ENCODE data around the gene TCF3.
"Not testable (repeated sequence)": the region's sequence is repeated elsewhere in the genome, so short reads cannot be mapped to it uniquely, and the experiment has no call there.

Gene TCF3

DNA sequence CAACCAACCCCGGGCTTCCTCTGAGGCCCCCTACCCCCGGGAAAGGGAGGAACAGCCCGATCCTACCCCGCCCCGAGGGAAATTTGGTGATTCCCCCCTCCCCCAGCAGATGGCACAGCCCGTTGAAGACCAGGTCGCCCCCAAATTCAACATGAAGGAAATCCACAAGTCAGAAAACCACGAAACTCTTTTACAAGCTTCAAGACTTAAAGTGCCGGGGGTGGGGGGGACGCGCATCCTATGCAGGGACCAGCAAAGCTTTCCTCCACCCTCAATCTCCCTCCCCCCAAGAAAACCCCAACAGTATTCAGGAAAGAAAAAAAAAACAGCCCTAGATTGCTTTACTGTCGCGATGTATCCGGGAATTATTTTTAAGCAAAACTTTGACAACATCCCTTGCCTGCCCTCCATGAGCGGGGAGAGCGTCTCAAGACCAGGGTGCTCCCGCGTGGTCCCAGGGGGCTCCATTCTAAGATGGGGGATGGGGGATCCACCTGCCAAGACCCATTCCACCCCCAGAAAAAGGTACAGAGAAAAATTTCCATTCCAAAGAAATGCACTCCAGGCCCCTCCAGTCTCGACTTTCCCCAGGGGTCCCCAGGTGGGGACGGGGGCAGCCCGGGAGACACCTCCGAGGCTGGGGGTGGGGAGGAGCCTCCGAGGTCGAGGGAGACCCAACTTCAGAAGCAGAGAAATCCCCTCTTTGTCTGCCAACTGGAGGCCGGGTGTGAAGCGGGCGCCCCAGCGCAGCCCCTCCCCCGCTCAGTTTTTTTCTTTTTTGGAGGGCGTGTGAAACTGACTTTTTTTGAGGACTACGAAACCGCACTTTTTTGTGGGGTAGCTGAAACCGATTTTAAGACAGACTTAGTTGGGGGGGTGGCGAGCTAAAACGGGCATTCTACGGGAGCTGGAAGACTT, 1.5 kb downstream of the TCF3 start:
- peak; percentile 49 for DNase-seq (ENCODE audit: low spot score)

- DNase-seq (ENCODE audit: low spot score) = no peak
Measured at GRCh38 chr19:1649706-1650649, 2.4 kb downstream of the TCF3 start.

- DNase-seq (ENCODE audit: low spot score) = no peak
Measured at GRCh38 chr19:1648920-1649541, 3.4 kb downstream of the TCF3 start.

DNA sequence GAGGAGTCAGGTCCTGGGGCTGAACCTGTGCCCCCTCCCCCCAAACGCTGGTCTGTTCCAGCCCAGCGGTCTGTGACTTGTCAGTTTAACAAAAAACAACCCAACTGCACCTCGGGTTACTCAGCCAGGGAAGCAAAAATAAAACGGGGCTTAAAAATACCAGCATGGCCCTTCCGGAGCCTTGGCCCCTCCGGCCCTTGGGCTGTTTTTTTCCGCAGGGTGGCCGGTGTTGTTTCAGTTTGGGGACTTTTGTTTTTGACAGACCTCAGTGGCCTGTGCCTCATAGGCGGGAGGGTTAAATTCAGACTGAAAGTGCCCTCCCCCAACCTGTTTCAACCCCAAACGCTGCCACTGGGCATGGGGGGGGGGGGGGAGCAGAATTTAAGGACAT, 4.0 kb downstream of the TCF3 start:
- DNase-seq (ENCODE audit: low spot score) = no peak

DNA sequence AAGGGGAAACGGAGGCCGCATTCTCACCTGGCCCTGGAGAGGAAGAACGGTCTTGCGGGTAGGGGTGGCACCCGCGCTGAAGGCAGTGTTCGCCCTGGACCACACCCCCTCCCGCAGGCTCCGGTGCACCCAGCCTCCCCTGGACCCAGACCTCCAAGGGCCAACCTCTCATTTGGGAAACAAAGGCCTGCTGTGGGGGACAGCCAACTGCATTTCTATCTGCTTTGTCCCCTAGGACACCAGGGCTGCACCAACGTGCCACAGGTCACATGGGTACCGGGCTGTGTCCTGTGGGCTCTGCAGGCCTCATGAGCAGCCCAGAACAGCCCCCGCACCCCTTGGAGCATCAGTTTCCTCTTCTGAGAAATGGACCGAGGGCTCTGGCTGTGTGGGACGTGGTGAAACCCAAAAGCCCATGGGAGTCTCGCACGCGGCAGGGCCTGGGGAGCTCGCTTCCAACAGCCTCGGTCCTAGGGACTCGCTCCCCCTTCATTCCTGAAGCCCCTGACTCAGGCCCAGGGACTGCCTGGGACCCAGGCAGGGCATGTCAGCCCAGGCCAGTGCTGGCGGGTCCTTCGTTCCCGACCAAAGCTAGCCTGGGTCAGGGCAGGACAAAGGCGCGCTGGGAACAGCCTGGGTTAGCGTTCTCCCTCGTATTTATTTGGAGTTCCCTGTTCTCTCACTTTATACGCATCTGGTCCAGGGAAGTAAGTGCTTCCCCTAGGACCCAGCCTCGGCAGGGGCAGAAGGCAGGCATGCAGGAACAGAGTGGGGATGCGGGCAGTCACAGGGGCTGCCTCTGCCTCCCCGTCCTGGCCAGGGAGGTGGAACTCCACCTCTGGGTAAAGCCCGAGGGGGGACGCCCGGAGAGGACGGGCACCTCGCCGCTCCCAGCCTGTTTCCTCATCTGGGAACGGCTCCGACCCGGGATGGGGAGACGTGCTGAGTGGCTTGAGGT, 4.6 kb downstream of the TCF3 start:
- DNase-seq (ENCODE audit: low spot score) = no peak

- DNase-seq (ENCODE audit: low spot score) = no peak
Measured at GRCh38 chr19:1646659-1647453, 5.6 kb downstream of the TCF3 start.

DNA sequence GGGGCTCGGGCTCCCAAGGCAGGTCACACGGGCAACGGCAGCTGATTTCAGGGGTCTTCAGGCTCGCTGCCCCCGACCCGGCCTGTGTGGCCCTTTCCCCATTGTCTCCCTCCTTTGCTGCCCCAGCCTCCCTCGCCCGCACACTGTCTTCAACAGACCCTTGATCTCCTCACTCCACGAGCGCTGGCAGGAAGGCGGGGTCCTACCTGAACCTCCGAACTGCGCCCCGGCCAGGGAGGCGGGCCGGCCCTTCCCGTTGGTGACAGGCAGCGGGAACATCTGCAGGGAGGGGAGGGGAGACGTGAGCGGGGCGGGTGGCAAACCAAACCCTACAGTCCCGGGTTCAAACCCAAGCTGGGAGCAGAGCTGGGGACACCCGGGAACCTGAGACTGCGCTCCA, 6.3 kb downstream of the TCF3 start:
- no peak for DNase-seq (ENCODE audit: low spot score)

DNA sequence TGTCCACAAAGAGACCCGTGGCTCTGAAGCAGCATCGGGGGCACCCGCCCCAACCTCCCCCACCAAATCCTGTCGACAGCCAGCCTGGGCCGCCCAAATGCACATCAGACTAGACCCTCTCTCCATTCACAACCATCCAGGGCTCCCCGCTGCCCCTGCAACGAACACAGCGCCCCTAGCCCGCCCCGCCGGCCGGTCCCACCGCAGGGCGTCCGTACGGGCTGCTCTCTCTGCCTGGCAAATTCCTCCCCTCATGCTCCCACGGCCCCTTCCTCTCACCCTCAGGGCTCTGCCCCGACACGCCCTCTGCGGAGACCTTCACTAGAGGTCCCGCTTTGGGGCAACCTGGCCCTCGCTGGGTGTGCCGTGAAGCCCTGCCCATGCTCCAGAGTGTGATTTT, 7.1 kb downstream of the TCF3 start:
- no peak for DNase-seq (ENCODE audit: low spot score)

DNA sequence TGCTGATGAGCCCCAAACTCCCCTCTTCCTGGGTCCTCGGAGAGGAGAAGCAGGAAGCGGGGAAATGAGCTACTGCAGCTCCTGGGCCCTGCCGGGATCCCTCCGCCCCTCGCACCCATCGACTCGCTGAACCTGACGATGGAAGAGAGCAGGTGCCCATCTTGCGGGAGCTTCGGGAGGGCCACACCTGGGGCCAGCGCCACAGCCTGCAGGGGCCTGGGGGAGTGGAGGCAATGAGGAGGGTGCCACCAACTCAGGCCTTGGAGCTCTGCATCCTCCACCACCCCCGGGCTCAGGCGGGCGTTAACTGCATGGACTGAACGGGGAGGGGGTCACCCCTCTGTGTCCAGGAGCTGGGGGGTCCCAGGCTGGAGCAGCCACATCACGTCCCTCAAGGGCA, 8.3 kb downstream of the TCF3 start:
- no peak for DNase-seq (ENCODE audit: low spot score)

DNA sequence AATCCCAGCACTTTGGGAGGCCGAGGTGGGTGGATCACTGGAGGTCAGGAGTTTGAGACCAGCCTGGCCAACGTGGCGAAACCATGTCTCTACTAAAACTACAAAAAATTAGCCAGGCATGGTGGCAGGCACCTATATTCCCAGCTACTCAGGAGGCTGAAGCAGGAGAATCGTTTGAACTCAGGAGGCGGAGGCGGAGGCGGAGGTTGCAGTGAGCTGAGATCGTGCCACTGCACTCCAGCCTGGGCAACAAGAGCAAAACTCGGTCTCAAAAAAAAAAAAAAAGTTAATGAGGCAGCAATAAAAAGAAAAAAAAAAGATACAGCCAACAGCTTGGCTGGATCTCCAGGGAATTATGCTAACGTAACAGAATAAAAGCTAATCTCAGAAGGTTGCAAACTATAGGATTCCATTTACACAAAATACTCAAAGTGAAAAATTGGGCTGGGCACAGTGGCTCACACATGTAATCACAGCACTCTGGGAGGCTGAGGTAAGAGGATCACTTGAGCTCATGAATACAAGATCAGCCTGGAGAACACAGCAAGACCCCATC, 11.4 kb downstream of the TCF3 start:
- DNase-seq (ENCODE audit: low spot score) = not testable (repeated sequence)

GRCh38 chr19:1636325-1637236, 15.8 kb downstream of the TCF3 start:
- no peak for DNase-seq (ENCODE audit: low spot score)

DNA sequence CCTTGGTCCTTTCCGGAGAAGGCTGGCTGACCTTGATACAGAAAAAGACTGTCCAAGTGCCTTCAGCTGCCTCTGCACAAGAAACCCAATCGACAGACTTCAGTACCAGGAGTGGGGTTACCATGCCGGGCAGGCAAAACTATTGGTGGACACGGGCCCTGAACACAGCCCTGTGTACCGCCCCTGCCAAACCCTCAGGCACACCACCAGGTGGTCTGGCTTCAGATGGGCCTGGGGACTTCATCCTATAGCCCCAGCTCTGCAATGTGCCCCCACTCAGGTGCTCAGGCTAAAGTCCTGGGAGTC, 17.5 kb downstream of the TCF3 start:
- no peak for DNase-seq (ENCODE audit: low spot score)

DNA sequence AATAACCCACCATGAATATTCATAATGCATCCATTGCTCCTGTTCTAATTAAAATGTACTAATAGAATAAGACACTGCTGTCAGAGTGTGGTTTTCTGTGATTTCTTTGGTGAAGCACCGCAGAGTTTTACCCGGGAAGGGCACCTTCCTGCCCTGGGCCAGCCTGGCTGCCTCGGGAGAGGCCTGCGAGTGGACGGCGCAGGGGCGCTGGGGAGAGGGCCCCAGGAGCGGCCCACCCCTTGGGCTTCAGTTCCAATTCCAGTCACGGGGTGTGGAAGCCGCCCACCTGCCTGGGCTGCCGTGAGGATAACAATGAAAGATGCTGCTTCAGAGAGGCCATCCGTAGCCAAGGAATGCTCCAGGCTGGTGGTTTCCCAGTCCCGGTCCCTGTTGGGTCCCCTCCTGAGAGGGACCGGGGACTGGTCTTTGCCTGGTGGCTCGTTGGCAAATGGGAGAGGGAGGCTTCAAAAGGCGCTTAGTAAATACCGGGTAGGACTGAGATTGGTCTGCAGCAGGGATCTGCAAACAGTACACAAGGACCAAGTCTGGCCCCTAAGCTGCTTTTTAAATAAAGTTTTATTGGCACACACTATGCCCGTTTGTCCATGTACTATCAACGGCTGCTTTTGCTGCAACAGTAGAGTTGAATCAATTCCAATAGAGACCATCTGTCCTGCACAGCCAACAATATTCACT, 18.0 kb downstream of the TCF3 start:
- DNase-seq (ENCODE audit: low spot score) = no peak

DNA sequence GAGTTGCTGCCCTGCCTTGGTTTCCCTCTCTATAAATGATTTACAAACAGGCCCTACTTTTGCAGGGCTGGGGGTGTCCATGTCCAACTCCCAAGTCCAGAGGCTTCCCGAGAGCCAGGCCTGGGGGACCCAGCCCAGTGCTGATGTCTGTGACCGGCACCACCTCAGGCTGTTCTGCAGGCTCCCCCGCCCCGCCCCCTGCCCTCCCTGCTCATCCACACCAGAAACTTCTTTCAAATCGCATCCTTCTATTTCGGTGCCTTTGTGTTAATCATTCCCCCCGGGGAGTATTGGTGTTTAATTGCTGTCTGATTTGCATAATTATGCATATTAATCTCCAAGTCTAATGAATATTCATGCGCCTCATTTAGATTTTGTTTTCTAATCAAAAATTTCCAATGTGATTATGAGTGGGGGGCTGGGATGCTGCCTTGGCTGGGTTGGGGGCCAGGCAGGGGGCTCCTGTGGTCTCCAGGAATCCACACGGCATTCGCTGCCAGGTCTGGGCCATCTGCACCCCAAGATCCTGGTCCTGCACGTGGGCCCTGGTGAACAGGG, 19.1 kb downstream of the TCF3 start:
- DNase-seq (ENCODE audit: low spot score) = no peak

- DNase-seq (ENCODE audit: low spot score) = no peak
Measured at GRCh38 chr19:1632462-1633268, 19.8 kb downstream of the TCF3 start.

DNA sequence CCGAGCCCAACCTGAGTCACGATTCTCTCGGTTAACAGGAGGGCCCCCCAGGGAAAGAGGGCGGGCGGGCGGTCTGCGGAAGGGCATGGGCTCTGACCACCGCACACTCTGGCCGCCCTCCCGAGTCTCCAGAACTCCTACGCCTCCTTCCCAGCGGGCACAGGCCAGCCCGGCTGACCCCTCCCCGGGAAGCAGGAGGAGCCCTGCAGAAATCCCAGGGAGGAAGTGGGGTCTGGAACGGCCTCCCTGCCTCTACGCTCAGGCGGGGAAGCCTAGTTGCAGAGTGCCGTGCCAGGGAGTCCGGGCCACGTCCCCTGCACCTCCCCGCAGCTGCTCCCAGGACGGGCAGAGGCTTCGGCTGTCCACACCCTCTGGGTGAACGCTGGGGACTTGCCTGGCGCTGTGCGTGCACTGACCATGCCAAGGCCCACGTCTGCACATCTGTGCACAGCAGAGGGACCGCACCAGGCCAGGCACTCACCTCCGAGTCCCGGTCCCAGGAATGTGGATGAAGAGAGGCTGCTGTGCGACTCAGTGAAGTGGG, 20.8 kb downstream of the TCF3 start:
- no peak for DNase-seq (ENCODE audit: low spot score)

- DNase-seq (ENCODE audit: low spot score) = no peak
Measured at GRCh38 chr19:1630811-1631210, 21.6 kb downstream of the TCF3 start.

Data from activated CD4-positive, alpha-beta T cell treated with anti-CD3 and anti-CD28 coated beads, Interleukin-2, Interleukin-4, amounts not matched to agents 100 ng/mL and 50 ng/mL, durations not matched to agents 16 hours and 8 hours (primary cell).